Activated gamma-delta T cell (primary cell): ENCODE results near the gene DYNLL1.
"Not testable (repeated sequence)": the region's sequence is repeated elsewhere in the genome, so short reads cannot be mapped to it uniquely, and the experiment has no call there.

ENCODE experiments used
- DNase-seq: peaks from one replicate; lab custom pipeline; 2025; lab: John Stamatoyannopoulos, UW

DYNLL1 gene

DNA sequence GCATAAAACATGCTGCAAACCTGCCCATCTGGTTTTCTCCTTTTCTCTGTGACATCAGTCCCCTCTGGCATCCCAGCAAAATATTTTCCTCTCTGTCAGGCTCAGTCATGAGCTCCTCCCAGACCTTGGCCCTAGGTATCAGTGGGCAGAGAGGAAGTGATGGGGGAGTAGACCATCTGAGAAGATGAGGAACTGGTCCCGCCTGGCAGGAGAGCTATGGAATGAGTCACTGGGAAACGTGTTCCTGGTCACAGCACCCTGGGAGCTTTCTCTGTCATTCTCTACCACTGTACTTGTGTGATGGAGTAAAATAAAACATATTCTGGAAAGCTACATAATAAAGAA lies 21.3 kb upstream of the DYNLL1 start:
- no peak for DNase-seq

DNA sequence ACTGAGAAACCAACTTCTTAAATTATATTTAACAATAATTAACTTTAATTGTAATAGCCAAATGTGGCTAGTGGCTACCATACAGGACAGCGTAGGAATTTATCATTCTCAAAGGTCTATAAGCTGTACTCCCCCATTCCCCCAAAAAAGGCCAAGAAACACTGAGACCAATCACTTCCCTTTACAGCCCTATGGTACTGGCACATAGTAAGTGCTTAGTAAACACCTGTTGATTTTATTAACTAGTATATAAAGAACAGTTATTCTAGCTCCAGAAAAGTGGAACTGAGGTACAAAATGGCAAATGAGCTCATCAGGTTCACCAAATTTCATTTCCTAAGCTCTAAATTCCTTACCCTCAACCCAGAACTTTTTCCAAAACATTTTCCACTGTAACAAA lies 20.3 kb upstream of the DYNLL1 start:
- no peak for DNase-seq

DNA sequence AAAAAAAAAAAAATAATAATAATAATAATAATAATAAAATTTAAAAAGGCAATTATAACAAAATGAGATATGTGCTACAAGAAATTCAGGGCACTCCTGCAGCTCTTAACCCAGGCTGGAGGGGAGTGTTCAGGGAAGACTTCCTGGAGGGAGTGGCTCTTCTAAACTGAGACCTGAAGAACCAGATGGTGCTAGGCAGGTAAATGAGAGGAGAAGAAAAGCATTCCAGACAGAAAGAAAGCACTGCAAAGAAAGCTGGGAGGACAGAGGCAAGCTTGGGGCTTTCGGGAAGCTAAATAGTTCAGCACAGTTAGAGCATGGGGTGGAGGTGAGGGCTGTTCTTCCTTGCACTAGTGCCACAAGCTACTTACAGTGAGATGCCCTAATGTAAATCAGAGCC lies 16.5 kb upstream of the DYNLL1 start:
- DNase-seq = no peak

DNA sequence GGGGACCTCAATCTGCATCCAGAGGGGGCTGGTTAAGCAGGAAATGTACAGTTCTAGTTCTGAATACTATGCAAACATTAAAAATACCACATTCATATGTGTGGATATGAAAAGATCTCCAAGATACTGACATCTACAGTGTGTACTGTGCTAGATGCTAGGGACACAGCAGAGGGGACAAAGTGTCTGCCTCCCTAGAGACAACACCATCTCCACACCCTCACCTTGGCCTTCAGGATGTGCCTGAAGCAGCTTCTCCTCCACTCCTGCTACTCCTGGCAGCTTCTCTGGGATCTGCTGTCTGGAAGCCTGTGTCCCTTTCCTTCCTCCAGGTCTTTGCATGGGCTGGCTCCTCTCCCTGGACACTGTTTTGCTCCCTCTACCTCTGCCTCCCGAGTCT lies 15.7 kb upstream of the DYNLL1 start:
- no peak for DNase-seq

DNA sequence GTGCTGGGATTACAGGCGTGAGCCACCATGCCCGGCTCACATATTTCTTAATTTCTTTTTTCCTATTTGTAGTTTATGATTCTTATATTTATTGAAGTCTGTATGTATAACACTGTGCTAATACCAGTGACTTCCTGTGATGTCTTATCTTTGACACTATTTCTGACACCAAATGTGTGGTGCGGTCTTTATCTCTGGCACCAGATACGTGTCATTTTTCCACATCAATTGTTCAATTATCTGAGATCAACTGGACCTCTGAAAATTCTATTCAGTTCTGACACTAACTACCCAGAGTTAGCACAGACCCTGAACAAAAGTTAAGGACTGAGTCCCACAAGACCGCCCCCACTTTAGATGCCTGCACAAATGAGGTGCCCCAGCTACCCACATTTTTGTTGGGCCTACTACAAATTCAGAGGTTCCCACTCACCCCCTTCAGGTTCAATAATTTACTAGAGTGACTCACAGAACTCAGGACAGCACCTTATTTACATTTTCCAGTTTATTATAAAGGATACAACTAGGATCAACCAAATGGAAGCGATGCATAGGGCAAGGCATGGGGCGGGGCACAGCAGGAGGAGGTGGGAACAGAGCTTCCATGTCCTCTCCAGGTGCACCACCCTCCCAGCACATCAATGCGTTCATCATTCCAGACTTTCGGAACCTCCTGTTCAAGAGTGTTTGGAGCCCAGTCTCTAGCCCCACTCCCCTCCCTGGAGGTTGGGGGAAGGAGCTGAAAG lies 14.7 kb upstream of the DYNLL1 start:
- no peak for DNase-seq

DNA sequence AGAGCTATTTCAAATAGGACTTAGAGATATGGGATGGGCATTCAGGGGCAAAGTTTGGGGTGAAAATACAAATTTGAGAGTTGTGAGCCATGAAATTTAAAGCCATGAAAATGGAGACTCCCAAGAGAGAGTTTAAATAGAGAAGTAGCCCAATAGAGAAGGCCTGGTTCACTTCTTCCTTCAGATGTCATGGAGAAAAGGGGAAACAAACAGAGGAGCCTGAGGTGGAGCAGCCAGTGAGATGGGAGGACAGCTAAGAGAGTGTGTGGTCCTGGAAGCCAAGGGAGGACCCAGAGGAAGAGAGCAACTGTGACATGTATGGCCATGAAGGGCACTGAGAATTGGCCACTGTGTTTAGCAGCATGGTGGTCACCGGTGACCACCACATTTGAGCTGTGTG lies 12.3 kb upstream of the DYNLL1 start:
- no peak for DNase-seq

DNA sequence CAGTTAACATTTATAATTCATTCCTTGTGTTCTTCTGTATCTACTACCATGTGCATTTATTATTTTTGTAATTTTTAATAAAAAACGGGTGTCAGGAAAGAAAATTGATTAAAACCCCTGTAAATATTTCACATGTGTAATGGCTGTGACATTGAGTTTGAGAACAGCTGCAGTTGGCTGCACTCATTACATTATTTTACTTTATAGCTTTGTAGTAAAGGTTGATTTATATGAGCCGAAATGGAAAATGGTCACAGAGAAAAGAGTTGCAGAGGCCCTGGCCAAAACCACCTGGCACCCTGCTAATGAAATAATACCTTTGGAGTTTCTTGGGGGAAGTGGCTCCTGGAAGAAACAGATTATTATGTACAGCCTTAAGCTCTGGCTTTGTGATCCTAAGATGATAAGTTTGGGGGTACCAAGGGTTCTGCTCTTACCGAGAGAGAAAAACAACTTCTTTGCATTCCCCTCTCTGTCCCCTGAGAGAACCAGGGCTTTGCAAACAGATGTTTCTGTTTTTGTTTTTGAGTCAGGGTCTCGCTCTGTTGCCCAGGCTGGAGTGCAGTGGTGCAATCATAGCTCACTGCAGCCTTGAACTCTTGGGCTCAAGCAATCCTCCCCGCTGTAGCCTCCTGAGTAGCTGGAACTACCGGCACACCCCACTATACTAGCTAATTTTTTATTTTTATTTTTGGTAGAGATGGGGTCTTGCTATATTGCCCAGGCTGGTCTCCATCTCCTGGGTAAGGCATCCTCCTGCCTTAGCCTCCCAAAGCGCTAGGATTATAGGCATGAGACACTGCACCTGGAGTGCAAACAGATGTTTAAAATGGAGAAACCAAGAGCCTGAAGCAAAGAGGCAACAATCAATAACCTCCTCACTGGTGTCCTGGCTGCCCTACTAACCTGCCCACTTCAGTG lies 9.7 kb upstream of the DYNLL1 start:
- no peak for DNase-seq

DNA sequence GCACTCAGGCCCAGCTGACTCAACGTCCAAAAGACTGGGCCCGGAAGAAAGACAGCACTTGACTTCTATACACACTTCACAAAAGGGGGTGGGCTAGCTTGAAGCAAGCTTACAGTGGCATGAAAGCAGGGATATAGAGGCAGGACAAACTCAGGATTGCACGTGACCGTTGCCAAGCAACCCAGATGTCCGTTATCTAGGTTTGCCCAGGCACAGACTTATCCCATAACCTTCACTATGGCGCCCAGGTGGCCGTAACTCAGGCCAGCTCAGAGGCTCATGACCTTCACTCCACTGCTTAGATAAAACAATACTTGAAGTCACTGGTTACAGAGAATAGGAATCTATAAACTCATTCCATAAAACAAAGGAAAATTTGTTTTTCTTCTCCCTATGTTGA lies 8.4 kb upstream of the DYNLL1 start:
- DNase-seq = not testable (repeated sequence)

DNA sequence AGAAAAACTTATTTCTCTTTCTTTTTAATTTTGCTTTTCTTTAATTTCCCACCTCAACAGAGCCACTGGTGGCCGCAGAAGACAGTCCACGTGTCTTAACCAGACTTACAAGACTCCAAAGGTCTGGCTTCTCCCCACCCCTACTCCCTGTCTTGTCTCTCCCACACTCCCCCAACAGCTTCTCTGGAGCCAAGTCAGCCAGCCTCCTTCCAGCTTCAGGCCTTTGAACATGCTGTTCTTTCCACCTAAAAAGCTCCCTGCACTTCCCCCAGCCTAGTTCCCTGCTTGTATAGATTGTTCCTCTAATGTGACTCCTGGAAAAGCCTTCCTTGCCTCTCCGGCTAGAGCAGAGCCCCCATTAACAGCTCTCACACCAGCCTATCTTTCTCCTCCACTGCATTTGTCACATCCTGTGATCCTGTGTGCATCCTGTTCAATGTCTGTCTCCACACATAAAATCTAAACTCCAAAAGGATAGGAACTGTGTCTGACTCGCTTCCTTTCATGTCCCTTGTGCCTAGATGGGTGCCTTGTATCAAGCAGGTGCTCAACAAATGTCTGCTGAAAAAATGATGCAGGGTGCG lies 7.8 kb upstream of the DYNLL1 start:
- no peak for DNase-seq

DNA sequence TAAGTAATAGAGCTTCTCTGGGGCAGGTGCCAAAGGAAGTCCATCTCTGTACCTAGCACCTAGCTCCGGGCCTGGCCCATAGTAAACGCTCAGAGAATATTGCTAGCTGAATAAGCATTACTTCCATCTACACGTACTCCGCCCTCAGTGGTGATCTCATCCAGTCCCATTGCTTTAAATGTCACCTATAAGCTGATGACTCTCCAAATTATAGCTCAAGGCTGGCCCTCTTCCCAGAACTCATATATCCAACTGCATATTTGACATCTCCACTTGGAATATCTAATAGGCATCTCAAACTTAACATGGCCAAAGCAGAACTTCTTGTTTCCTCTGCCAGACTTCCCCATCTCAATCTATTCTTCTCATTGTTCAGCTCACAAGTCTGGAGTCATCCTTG lies 6.9 kb upstream of the DYNLL1 start:
- DNase-seq = no peak

DNA sequence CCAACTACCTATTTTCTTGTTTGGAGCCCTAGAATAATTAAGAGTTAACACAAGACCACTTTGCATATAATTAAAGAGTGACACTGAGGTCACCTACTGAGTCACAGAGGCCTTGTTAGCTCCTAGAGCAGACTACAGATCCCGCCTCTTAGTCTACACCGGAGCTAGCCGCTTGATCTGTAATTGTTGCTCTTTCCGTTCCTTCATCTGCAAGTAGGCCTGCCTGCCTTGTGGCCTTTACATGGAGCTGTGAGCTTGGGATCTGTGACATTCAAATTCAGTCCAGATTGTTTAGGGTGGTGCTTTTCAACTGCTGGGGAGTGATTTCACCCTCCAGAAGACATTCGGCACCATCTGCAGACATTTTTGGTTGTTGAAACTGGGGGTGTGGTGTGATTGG lies 5.6 kb upstream of the DYNLL1 start:
- no peak for DNase-seq

DNA sequence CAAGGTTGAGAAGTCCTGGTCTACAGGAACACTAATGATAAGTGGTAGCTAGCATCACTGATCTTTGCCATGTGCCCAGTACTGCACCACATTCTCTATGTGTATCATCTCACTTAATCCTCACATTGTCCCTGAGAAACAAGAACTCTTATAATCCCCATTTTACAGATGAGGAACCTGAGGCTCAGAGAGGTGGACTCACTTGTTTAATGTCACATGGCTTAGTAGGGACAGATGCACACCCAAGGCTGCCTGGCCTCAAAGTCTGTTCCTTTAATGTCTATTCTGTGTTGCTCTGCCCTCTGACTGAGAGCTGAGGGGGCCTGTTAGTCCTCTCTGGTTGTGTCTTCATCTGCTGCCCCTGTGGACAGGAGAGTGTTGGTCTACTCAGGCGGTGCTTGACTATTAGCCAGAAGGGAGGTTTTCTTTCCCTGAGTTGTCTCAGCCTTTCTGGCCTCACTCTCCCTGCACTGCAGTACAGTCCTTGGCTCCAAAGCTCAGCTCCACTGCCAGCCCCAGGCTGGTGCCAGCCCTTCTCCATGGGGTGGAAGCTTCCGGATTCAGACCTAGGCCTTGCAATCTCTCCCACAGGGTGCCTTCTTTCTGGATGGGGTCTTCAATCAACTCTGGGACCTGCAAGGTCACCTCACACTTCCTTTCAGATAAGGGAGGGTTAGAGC lies 4.9 kb upstream of the DYNLL1 start:
- DNase-seq = no peak

DNA sequence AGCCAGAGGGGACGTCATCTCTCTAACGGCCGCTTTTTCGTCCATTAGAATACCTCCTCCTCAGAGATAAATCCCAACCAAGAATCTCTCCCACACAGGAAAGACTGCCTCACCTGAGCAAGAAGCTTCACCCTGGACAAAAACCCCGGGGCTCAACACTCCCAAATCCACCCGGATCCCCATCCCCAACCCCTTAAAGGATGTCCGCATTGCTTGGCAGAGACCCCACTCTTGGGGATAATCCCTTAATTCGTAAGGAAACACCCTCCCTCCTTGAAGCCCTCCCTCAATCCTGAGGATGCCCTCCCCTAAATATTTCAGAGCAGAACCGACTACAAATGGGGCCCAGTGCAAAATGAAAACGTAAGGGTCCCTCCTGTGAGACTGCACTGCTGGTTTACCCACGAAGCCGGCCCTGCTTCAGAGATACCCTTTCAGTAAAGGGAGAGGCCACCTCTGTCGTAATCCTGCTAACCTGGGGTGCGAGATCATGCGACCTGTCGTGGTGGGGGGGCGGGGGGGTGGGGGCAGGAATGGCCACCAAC lies 655 bp upstream of the DYNLL1 start:
- no peak for DNase-seq

DNA sequence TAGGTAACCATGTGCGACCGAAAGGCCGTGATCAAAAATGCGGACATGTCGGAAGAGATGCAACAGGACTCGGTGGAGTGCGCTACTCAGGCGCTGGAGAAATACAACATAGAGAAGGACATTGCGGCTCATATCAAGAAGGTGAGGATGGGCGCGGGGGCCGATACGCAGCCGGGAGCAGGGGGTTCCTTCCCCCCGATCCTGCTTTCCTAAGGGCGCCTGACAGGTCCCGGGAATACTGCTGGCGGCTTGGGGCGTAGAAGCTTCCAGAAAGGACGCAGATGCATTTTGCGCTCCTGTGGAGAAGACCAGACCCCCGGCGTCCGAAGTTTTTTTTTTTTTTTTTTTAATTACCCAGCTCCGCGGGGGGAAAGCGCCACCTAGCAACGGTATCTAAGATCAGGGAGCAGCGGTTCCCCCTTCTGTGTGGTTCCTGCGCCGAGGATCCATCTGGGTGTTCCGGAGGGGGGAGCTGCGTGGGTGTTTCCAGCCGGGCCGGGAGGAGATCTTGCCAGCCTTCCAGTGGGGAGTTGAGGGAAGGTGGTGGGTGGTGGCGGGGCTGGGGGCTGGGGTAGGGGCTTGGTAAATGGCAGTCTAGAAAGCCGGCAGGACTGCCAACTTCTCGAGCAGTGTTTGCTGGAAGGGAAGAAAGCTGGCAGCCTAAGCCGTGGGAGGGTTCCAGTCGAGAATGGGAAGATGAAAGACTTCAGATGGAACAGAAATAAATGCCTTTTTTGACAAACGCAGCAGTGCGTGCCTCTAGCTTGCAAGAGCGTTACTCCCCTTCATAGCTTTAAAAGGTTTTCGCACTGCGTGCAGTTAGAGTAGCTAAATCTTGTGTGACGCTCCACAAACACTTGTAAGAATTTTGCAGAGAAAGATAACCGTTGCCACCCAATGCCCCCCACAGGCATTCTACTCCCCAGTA lies 764 bp downstream of the DYNLL1 start:
- peak; percentile 19 for DNase-seq

DNA sequence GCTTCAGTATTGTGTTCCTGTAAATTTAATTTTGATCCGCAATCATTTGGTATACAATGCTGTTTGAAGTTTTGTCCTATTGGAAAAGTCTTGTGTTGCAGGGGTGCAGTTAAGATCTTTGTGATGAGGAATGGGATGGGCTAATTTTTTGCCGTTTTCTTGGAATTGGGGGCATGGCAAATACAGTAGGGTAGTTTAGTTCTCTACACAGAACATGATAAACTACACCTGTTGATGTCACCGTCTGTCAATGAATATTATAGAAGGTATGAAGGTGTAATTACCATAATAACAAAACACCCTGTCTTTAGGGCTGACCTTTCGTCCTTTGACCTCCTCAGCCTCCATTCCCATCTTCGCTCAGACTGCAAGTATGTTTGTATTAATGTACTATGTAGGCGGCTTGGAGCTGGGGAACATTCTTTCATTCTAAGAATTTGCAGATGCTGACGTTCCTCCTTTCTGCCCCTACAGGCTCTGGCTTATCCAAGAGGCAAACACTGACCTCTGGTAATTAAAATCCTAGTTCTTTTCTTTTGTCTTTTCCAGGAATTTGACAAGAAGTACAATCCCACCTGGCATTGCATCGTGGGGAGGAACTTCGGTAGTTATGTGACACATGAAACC lies 1.7 kb downstream of the DYNLL1 start:
- DNase-seq = no peak

DNA sequence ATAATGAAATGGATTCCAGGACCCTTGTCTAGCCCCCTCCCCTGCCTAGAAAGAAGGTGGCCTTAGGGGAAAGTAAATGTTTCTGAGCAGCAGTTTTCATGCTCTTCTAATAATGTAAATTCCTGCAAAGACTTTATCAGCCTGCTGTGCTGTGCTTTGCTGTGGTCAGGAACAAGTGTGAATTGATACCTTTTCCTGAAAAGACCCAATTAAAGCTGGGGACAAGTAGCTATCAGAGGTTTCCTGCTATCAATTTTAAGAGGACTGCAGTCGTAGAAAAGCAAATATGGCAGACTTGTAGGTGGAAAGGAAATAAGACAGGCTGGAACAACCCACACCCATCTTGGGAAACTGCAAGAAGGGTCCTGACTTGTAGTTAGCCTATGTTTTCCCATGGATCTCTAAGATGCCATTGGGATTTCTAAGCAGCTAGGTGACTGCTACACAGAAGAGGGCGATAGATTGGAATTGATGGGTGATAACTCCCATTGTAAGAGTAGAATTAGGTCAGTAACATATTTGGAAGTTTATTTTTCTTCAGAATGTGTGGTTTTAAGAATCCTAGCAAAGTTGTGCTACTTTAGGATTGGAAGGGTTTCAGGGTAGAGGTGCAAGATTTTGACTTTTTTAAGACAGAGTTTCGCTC lies 3.1 kb downstream of the DYNLL1 start:
- no peak for DNase-seq

DNA sequence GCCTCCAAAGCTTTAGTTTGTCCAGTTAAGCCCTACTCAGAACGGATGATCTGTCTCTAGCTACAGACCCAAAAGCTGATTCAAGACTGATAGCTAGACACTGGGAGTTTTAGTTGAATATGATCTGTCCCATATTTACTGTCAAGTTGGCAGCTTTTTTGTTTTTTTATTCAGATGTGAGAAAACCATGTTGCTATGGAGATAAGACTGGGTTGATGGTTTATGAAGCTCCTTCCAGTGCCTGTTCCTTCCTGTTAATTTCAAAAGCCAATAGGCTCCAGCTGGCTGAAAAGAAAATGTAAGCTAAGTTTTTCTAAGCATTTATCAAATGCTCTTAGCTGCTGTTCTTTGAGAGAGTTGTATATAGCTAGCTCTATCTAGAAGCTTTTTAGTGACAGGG lies 4.7 kb downstream of the DYNLL1 start:
- no peak for DNase-seq

DNA sequence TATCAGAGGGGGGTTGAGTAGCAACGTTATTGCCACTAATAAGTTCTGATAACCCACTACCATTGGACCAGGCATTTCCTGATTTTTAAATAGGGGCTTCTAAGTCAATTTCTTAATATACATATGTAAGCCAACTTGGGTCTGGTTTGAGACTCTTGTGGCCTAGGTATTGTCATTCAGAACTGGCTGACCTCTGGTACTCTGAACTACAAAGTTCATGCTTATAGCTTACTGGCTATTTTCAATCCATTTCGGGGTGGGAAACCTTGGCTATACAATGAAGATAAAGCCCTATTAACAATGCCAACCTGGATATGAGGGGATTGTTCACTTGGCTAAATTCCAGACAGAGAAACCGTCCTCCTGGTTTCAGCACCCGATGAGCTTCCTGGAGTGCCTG lies 8.7 kb downstream of the DYNLL1 start:
- DNase-seq = no peak

DNA sequence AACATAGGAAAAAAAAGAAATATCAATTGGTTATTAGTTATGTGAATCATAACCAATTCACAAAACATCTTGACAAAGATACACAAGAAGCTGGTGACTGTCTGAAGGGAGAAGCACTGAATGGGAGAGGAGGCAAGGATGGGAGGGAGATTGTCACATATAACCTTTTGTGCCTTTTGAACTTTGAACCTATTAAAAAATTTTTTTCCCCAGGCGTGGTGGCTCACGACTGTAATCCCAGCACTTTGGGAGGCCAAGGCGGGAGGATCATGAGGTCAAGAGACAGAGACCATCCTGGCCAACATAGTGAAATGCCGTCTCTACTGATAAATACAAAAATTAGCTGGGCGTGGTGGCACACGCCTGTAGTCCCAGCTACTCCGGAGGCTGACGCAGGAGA lies 12.6 kb downstream of the DYNLL1 start:
- DNase-seq = no peak

DNA sequence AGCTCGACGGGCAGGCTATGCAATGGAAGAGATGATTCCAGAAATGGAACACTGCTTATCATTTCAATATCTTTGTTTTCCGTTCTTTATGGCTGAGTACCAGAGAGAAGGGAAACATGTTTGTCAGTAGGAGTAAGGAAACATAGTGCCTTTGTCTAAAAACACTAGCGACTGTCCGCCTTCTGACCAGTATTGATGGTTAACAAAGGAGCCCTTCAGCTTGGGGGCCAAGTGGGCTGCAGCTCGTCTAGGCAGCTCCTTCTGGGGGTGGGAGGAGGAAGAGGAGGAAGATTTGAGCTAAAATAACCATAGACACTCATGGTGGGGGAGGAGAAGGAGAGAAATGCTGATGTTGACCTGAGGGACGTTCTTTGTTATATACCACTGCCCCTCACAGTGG lies 18.1 kb downstream of the DYNLL1 start:
- DNase-seq = no peak
